Frontal cortex (tissue), 4 donors: Measurements from ENCODE around the gene PANK2. TPM values are rescaled to one million over a fixed set of nuclear protein-coding genes. Genes with fewer than 3 reads are reported as not detected.
"Not testable (repeated sequence)": the region's sequence is repeated elsewhere in the genome, so short reads cannot be mapped to it uniquely, and the experiment has no call there.

ENCODE experiments used
- DNase-seq, 2 donors: peaks; one replicate each; pipeline ENCODE4 v3.0.0; 2012; ENCODE audit warnings: low spot score in 2 of 2
- FAIRE-seq: peaks from 2 replicates; lab custom pipeline; 2012; peaks lifted over from hg19 to GRCh38; lab: Jason Lieb, UNC
- total RNA-seq: library from RNA; depleted of rRNA; stranded (reverse); fragments of >200 nt; gene quantifications from one replicate; pipeline ENCODE4 v1.2.3, GENCODE V29; 2014
- donor health status: control.
- donor health status: control.
- donor health status: control.

Gene PANK2
- 62.0 TPM for total RNA-seq

- DNase-seq (peak; percentile 97 to 98), FAIRE-seq (peak; percentile 23)
Measured at GRCh38 chr20:3888622-3889488, at the start of gene PANK2. Gene PANK2, plus strand, starts transcription at chr20:3889387.

GRCh38 chr20:3840201-3840600 is 49.0 kb upstream of the PANK2 start:
- FAIRE-seq, DNase-seq: not testable (repeated sequence)

DNA sequence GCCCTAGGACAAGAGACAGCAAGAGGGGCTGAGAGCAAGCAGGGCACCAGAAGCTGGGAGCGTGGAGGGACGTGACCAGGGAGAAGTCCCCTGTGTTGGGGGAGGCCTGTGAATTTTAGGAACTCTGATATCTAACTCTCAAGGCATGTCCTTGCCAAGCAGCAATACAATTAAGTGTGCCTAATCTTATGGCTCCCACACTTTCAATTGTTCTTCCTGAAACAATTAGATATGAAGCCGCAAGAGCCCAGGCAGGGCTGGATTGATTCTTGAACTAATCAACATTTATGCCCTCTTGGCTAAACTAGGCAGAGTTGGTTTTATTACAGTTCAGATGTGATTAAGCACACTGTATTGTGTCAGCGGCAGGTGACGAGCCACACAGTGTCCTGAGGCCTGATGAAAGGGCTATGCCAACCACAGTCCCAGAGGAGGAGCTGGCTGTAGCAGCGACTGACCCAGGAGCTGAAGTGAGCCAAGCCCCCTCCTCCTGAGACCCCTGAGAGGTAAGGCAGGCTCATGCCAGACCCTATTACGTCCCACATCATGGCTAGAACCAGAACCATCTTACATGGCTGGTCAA is 46.7 kb upstream of the PANK2 start:
- FAIRE-seq, result no peak
- no peak for DNase-seq

DNA sequence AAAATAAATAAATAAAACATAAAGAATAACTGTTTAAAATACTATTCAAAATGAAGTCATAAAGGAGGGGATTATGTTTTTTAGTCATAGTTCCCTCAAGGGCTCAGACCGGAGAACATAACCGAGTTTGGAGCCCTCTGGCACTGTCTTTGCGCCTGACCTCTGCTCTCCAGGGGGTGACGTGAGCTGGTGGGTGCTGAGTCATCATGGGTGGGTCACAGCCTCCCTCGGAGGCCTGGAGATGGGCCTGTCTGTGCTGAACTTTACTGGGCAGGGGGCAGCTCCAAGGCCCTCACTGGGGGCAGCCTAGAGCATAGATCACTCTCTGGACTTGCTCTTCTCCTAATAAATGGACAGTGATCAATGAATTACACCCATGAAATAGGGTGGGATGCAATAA is 45.7 kb upstream of the PANK2 start:
- FAIRE-seq (no peak), DNase-seq (no peak)

- not testable (repeated sequence) for FAIRE-seq, DNase-seq
Measured at GRCh38 chr20:3843990-3844619, 45.1 kb upstream of the PANK2 start.

GRCh38 chr20:3846378-3846739 is 42.8 kb upstream of the PANK2 start:
- FAIRE-seq (no peak), DNase-seq (peak in 1 of 2 donors; percentile 44)

GRCh38 chr20:3846740-3847428 is 42.3 kb upstream of the PANK2 start, which contains the start of gene MAVS:
Gene MAVS, plus strand, starts transcription at chr20:3846834. Its CDS starts 7,791 bp downstream, at chr20:3854625.
- DNase-seq (peak; percentile 94 to 96), FAIRE-seq (no peak)

DNA sequence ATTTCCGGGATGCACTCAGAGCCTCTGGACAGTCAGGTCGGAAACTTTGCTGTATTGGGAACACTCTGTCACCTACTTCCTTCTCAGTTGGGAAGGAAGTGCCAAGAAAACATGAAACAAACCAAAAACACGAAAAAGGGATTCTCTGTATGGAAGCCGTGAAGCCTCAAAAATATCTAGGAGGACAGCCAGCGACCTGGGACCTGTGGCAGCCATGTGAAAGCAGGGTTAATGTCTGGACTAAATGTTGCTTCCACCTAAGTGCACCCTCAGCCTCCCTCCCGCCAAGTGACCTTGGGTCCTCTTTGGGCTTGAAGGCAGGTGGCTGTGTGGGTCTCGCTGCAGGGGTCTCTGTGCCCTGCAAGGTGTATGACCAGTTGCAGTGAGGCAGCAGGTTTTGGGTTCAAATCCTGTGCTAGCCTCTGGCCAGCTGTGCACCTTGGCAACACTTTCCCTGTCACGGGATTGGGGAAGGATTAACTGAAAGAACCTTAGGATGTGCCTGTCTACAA is 41.7 kb upstream of the PANK2 start:
- DNase-seq, result no peak
- FAIRE-seq, result no peak

GRCh38 chr20:3848565-3848964 is 40.6 kb upstream of the PANK2 start:
- FAIRE-seq (no peak), DNase-seq (no peak)

GRCh38 chr20:3854462-3854871 is 34.7 kb upstream of the PANK2 start:
- no peak for FAIRE-seq

DNA sequence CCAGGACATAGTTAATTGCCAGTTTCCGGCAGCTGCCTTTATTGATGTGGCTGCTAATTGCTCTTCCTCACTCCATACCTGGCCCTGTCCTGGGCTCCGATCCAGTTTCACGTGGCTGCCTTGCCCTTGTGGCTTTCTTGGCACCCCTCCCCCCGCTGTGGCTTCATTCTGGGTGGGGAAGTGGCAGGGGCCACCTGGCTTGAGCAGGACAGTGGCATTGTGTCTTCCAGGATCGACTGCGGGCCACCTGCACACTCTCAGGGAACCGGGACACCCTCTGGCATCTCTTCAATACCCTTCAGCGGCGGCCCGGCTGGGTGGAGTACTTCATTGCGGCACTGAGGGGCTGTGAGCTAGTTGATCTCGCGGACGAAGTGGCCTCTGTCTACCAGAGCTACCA is 31.8 kb upstream of the PANK2 start:
- no peak for FAIRE-seq
- DNase-seq, result no peak

More at GRCh38 chr20:3854462-3854871, 34.7 kb upstream of the PANK2 start:
- no peak for DNase-seq

DNA sequence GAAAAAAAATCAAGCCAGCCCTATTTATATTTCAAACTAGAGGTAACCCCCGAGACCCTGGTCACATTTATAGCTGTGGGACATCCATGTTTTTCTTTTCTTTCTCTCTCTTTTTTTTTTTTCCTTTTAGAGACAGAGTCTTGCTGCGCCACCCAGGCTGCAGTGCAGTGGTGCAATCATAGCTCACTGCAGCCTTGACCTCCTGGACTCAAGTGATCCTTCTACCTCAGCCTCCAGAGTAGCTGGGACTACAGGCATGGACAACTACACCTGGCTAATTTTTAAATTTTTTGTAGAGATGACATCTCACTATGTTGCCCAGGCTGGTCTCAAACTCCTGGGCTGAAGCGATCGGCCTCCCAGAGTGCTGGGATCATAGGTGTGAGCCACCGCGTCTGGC is 30.5 kb upstream of the PANK2 start:
- no peak for DNase-seq
- no peak for FAIRE-seq

DNA sequence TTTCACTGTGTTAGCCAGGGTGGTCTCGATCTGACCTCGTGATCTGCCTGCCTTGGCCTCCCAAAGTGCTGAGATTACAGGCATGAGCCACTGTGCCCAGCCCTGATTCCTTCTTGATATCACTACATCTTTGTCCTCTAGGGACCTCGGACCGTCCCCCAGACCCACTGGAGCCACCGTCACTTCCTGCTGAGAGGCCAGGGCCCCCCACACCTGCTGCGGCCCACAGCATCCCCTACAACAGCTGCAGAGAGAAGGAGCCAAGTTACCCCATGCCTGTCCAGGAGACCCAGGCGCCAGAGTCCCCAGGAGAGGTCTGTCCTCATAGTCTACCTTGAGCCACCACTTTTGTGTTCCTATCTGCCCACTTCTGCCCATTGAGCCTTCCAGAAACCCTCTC is 28.0 kb upstream of the PANK2 start:
- DNase-seq (no peak), FAIRE-seq (no peak)

DNA sequence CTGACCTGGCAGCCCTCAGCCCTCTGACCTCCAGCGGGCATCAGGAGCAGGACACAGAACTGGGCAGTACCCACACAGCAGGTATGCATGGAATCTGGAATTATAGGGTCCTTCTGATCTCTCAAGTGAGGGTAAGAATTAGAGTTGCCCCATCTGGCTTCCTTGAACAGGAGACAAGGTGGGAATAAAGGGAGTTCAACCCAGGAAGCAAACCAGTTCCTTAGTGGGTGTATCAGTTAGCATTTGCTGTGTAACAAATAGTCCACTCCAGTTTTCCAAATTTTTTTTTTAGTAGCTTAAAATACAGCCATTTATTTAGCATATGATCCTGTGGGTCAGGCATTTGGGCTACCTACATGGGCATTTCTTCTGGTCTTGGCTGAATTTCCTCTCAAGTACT is 26.9 kb upstream of the PANK2 start:
- FAIRE-seq (no peak), DNase-seq (no peak)

- DNase-seq, result no peak
Measured at GRCh38 chr20:3863317-3863716, 25.9 kb upstream of the PANK2 start.

GRCh38 chr20:3864518-3864917 is 24.7 kb upstream of the PANK2 start:
- DNase-seq (no peak), FAIRE-seq (no peak)

More at GRCh38 chr20:3863317-3863716, 25.9 kb upstream of the PANK2 start:
- FAIRE-seq, result no peak

DNA sequence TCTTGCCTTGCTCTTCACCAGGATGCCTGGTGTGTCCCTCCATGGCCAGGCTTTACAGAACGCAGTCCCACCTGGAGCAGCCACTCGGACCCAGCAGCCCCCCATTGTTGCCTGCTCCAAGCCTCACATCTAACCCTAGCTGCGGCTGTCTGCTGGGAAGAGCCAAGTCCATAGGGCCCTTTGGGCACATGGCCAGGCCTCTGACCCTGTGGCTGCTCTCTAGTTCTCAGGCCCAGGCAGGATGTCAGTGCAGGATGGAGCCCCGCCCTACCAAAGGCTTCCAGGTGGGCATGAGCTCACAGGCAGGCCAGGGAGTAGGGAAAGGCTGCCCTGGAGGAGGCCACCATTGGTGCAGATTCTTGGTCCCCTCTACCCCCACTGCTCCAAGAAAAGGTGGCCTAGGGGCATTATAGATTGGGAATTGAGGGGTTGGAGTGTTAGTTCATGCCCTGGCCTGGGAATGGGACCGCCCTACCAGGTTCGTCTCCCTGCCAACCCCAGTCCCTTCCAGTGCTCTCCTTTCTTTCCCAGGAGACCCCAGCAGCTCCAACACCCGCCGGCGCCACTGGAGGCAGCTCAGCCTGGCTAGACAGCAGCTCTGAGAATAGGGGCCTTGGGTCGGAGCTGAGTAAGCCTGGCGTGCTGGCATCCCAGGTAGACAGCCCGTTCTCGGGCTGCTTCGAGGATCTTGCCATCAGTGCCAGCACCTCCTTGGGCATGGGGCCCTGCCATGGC is 23.9 kb upstream of the PANK2 start:
- DNase-seq, result no peak
- no peak for FAIRE-seq

- FAIRE-seq (no peak), DNase-seq (no peak)
Measured at GRCh38 chr20:3865887-3866407, 23.2 kb upstream of the PANK2 start.

DNA sequence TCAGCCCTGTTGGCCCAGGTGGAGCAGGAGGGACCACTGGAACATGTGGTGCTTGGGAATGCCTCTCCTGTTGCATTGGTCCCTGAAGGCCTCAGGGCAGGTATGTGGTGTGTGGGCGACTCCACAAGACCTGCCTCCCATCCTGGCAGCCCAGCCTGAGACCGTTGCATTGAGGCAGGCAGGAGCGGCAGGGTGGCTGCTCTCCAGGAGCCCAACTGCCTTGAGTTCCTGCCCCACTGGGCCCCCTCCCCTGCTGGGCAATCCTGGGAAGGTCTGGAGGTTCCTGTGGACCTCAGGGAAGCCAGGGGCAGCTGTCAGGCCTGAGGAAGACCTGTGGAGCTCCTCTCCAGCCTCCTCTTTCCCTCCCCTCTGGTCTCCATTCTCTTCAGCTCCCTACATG is 22.7 kb upstream of the PANK2 start:
- no peak for DNase-seq
- FAIRE-seq, result no peak
